Testis (tissue), 2 donors: Measurements from ENCODE around the gene ADORA3.

ENCODE experiments used
- CTCF ChIP-seq, 3 experiments: fragments of 450-650 bp in 2 of 3; fragments of 200-600 bp in 1 of 3; sonication (generic) in 1 of 3; IDR thresholded peaks; one replicate each; pipeline ENCODE4 v1.5.1; 2016 to 2019; ENCODE audit warnings: antibody characterized with exemption in 3 of 3, mild to moderate bottlenecking in 2 of 3, moderate library complexity in 1 of 3
- POLR2A ChIP-seq: fragments of 450-650 bp; IDR thresholded peaks from one replicate; pipeline ENCODE4 v1.6.1; 2017; ENCODE audit warnings: antibody characterized with exemption, mild to moderate bottlenecking, moderate library complexity

DNA sequence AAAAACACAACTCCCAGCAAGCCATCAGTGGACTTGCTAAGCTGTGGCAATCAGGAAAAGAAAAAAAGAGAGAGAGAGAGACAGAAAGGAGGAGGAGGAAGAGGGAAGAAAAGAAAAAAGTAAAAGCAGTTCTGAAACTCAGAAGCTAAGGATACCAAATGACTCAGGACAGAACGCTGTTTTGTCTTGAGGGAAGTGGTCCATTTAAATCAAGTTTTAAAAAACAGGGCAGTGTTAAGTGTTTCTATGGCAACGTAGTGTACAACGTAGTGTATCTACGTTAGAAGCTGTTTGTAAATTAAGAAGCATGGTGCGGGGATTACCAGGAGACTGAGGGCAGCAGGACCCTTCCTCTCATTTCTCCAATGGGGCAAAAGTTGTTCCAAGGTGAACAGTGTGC lies 5.8 kb downstream of the ADORA3 start:
- no peak for TF ChIP-seq CTCF (IDR thresholded peaks at IDR 0.05)
- TF ChIP-seq POLR2A: no peak
